TTC549 (cell line): ENCODE measurements around the gene DYSF.
A peak's percentile ranks its signal among the peaks of the same experiment; 100 is the strongest.
"Not testable (repeated sequence)": the region's sequence is repeated elsewhere in the genome, so short reads cannot be mapped to it uniquely, and the experiment has no call there.

Source experiments
- FAIRE-seq: peaks from 2 replicates; lab custom pipeline; 2012; peaks lifted over from hg19 to GRCh38; lab: Jason Lieb, UNC

DYSF gene

GRCh38 chr2:71453404-71454220 lies at the start of gene DYSF:
Gene DYSF (plus strand): TSS chr2:71453561.
- no peak for FAIRE-seq

- no peak for FAIRE-seq
Measured at GRCh38 chr2:71409611-71410010, 43.8 kb upstream of the DYSF start.

- FAIRE-seq: no peak
Measured at GRCh38 chr2:71410696-71411095, 42.7 kb upstream of the DYSF start.

- FAIRE-seq: not testable (repeated sequence)
Measured at GRCh38 chr2:71416866-71417265, 36.5 kb upstream of the DYSF start.

- FAIRE-seq: no peak
Measured at GRCh38 chr2:71417300-71418202, 35.8 kb upstream of the DYSF start.

GRCh38 chr2:71419145-71419544 lies 34.2 kb upstream of the DYSF start:
- FAIRE-seq: no peak

GRCh38 chr2:71419976-71420375 lies 33.4 kb upstream of the DYSF start:
- FAIRE-seq: peak; percentile 63

- FAIRE-seq: no peak
Measured at GRCh38 chr2:71422786-71423185, 30.6 kb upstream of the DYSF start.

- FAIRE-seq: no peak
Measured at GRCh38 chr2:71423817-71424420, 29.4 kb upstream of the DYSF start.

GRCh38 chr2:71426721-71427120 lies 26.6 kb upstream of the DYSF start:
- no peak for FAIRE-seq

GRCh38 chr2:71428472-71429383 lies 24.6 kb upstream of the DYSF start:
- no peak for FAIRE-seq

- FAIRE-seq: not testable (repeated sequence)
Measured at GRCh38 chr2:71445142-71445541, 8.2 kb upstream of the DYSF start.

GRCh38 chr2:71446505-71446904 lies 6.9 kb upstream of the DYSF start:
- no peak for FAIRE-seq

- FAIRE-seq: no peak
Measured at GRCh38 chr2:71449343-71449742, 4.0 kb upstream of the DYSF start.

GRCh38 chr2:71451705-71452104 lies 1.7 kb upstream of the DYSF start:
- FAIRE-seq: no peak

GRCh38 chr2:71452565-71452964 lies 796 bp upstream of the DYSF start:
- no peak for FAIRE-seq

GRCh38 chr2:71454221-71455010 lies 1.1 kb downstream of the DYSF start:
- FAIRE-seq: no peak

GRCh38 chr2:71455011-71455740 lies 1.8 kb downstream of the DYSF start:
- FAIRE-seq: no peak

- no peak for FAIRE-seq
Measured at GRCh38 chr2:71455741-71456569, 2.6 kb downstream of the DYSF start.
